GM04504 (cell line): ENCODE results near the gene METAP1.
"Not testable (repeated sequence)": the region's sequence is repeated elsewhere in the genome, so short reads cannot be mapped to it uniquely, and the experiment has no call there.

Experiments used
- DNase-seq: peaks from one replicate; pipeline ENCODE4 v3.0.0-alpha.2; 2012; ENCODE audit warnings: low read depth

METAP1 gene

GRCh38 chr4:99099814-99100213, 104.3 kb downstream of the METAP1 start:
- DNase-seq, result not testable (repeated sequence)

GRCh38 chr4:99100876-99101275, 105.4 kb downstream of the METAP1 start:
- DNase-seq, result no peak

DNA sequence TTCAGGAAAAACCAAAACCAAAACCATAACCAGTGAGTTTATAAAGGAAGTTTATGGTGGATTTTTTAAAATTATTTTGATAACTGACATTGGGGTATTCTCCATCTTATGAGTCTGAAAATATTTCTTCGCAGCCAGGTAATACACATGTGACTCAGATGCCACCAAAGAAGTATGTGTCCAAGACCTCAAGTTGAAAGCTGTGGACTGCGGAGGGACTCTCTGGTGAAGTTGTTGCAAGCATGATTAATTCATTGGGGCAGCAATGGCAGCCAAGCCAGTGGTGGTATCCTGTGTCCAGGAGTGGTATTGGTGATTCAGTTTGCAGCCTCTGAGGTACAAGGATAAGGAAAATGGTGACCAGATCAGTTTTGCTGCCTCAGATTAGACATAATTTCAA, 107.1 kb downstream of the METAP1 start:
- no peak for DNase-seq

- DNase-seq, result no peak
These were observed 107.6 kb downstream of the METAP1 start for GRCh38 chr4:99103166-99103565.

- DNase-seq, result no peak
These were observed 108.6 kb downstream of the METAP1 start for GRCh38 chr4:99104153-99104552.

GRCh38 chr4:99109286-99109685, 113.8 kb downstream of the METAP1 start:
- DNase-seq, result not testable (repeated sequence)
